HG02678 (cell line): ENCODE data around the gene NCK1.
"Not testable (repeated sequence)": the region's sequence is repeated elsewhere in the genome, so short reads cannot be mapped to it uniquely, and the experiment has no call there.

Experiments used
- ATAC-seq: cut with Tn5 transposase; IDR thresholded peaks from one replicate; pipeline ENCODE4 v1.9.1; 2021; ENCODE audit warnings: mild to moderate bottlenecking, moderate library complexity; ENCODE audit not compliant: unreplicated experiment

Gene NCK1

DNA sequence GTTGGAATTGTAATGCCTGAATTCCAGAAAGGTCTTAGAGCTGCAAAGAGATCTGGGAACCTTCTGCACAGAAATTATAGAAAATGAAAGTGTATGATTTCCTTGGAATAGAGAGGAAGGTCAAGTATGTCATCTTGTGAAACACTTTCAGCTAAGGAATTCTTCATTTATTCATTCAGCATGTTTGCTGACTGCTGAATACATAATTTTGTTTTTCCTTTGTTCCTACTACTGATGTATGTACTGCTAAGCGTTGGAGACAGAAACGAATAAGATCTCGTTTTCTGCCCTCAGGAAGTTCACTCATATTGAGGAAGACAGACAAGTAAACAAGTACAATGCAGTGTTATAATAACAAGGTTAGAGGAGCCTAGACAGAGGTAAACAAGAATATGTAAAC lies 81.4 kb downstream of the NCK1 start:
- ATAC-seq: no peak

DNA sequence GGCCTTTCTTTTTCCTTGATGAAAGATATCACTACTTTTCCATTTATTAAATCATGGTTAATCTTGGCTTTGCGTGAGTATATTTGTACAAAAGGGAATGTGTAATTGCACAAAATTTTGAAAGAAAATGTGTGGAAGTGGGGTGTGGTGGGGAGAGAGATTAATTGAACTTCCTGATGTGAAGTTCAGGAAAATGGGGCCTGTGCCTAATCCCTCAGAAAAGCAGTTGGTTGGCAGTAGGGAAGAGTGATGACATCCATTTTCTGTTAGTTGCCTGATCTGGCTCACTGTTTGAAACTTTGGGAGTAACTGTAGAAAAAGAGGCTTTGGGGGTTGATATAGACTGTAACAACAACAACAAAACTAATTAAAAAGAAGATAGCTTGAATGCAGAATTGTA lies 85.0 kb downstream of the NCK1 start:
- ATAC-seq: no peak

DNA sequence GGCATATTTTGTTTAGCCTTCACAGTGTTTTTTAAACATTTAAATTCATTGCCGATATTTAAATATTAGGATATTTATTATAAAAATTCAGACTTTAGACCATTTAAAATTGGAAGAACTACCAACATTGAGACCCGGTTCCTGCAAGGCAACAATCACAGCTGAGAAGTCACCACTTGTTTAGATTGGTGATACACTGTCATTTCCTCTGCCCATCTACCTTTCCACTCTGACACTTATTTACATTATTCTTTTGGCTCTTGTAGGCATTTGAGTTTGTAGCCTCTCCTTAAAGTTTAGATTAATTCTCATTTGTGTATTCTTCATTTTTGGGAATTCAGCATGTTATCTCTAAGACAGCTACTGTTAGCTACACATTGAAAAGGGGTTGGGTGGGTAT lies 85.5 kb downstream of the NCK1 start:
- ATAC-seq: no peak

DNA sequence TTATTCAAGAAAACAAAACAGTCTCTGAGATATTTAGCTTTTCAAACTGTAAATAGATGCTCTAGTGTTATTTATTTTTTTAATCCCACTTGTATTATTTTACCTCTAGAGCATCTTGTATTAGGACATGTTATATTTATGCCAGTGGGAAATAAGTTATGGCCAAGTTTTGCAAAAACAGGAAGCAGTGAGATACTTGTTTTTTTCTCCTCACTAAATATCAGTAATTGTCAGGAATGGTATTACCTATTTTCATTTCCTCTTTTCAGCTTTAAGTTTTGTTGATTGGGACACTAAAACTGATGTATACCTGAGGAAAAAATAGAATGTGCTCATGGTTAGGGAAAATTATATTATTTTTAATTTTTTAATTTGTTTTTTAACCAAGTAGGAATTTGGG lies 87.1 kb downstream of the NCK1 start:
- ATAC-seq: no peak

DNA sequence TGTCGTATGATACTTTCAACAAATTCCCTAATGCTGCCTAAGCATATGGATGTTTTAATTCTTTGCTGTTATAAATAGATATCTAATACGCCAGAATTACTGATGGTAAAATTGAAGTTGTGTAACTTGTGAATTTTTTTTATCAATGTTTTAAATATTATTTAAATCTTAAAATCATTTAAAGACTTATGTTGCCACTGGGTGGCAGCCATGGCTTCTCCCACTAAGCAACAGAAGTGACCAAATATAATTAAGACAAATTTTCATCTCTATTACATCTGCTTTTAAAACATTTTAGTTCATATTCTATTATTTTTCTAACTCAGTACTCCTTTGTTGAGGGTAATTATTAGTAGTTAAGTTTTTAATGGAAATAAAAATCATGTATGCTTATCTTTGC lies 87.7 kb downstream of the NCK1 start:
- ATAC-seq: no peak

DNA sequence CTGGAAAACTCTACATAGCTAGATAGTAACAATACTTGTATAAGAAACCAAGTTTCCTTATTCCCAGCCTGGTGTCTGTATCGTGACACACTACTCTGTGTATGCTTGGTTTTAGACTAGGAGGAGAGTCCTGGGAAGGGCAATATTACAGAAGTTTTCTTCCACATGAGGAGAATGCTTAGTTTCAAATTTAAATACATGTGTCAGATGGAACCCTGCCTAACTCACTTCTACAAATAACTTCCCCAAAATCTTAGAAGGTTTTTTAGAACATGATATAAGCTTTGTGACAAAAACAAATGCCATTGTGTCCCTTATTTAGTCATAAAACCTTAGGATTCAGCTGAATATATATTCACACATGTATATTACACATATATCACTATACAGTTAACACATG lies 88.6 kb downstream of the NCK1 start:
- ATAC-seq: no peak

DNA sequence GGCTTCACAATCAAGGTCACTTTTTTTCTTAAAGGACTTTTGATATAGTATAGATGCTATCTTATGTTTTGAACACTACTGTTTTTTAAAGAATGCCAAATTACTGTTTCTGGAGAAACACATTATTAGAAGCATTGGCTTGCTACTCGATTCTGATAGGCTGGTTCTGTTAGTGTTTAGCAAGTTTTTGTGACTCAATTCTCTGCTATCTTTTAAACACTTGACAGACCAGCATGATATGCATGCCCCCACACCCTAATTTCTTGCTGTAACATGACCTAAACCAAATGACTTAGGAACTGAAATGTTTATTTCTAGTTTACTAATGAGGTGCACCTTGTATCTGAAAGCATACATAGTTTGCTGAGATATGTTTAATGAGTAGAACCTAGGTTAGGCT lies 90.3 kb downstream of the NCK1 start:
- no peak for ATAC-seq

DNA sequence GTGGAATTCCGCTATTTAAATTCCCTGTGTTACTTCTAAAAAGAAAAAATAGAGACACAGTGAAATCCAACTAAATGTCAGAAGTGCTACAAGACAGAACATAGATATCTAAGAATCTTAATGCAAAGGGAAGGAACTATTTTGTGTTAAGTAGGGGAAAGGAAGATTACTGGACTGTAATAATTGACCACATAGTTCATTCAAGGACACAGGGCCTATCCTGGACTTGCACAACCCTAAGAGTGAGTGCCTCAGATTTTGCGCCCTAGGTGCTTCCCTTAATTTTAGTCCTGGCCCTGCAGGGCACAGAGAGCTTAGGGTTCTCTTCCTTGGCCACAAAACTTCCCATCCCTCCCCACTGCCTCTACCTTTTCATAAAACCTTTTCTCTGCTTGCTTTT lies 92.2 kb downstream of the NCK1 start:
- ATAC-seq: no peak

DNA sequence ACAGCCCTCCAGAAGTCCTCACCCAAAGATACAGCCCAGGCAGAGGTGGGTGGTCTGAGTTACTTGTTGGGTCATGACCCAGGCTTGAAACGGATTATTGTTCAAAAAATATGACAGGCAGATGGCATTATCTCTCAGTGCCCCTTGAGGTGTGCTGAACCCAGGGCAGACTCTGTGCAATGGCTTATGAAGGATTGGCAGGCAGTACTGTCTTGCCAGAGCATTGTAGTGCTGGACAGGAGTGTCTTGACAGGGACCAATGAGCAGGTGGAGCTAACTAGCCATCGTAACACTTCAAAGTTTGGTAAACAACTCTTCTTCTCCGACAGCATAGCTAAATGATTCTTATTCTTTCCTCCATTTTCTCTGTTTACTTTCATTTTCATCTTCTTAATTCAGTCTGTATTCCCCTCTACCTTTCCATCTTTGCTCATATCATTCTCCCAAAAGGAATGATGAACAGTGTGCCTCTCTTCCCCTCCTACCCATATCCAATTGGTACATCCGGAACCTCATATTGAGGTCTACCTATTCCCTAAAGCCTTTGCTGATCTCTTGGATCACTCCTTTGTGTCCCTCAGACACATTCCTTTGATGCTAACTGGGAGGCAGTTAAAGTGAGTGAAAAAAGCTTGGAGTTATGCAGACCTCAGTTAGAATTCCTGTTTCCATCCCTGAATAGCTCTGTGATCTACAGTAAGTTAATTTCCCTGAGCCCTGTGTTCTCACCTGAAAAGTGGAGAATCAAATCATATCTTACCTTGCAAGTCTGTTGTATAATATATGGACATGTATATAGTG lies 93.2 kb downstream of the NCK1 start:
- ATAC-seq: no peak

DNA sequence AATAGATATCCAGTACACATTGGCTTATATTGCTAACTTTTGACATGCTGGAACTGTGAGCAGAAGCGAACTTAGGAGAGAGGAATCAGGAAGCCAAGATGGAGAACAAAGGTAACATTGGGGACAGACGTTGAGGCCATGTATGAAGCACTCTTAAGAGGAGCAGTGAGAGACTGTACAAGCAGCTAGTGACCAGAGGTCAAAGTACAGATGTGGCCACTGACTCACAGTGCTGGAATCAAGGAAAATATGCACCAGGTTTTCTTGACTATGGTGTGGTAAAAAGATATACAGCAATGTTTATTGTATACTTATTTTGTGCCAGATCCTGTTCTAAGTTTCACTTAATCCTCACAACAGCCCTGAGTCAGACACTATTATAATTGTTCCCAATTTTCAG lies 93.8 kb downstream of the NCK1 start:
- ATAC-seq: no peak

DNA sequence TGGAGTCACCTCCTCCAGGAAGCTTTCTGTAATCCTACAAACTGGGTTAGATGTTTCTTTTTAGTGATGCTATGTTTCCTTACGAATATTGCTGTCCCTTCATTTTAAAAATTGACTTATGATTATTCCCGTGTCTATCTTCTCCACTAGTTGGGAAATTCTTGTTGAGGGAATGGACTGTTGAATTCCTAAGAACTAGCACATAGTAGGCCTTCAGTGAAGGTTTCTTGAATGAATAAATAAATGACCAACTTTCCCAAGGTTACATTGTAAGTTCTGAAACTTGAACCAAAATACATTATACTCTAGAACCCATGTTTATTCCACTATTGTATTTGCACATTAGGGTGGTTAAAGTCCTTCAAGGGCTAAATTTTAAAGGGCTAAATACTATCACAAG lies 95.0 kb downstream of the NCK1 start:
- ATAC-seq: no peak

DNA sequence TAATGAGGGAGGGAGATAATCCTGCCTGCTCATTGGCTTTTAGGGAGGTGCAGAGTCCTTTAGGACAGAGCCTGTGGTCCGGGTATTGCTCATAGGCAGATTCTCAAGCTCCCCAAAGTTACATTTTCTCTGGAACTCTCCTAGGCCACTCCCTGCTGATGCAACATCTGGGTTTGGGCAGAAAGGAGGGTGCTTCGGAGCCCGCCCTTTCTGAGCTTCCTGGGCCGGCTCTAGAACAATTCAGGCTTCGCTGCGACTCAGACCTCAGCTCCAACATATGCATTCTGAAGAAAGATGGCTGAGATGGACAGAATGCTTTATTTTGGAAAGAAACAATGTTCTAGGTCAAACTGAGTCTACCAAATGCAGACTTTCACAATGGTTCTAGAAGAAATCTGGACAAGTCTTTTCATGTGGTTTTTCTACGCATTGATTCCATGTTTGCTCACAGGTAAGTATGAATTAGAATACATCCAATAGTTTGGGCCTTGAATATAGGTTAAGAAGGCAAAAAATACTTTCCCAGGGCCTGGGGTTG lies 95.8 kb downstream of the NCK1 start, which contains the start of gene IL20RB:
IL20RB (plus strand) TSS at position 233 of the 538 bp plus-strand sequence; CDS start at position 364, 131 bp downstream.
- ATAC-seq: no peak

DNA sequence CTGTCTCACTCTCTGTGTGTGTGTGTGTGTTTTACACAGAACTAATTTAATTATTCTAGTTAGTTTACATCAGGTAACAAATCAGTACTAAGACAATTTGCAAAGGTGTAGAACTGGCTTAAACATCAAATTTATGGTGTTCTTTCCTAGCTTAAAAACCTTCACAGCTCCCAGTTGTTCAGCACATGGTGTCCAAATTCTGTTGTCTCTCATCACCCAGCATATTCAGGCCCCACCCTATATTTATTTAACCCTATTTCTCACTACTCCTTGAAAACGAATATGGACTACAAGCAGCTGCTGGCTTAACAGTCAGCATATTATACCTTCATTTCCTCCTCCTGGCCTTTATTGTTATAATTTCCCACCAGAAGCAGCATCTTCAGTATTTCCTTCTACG lies 96.9 kb downstream of the NCK1 start:
- ATAC-seq: no peak

DNA sequence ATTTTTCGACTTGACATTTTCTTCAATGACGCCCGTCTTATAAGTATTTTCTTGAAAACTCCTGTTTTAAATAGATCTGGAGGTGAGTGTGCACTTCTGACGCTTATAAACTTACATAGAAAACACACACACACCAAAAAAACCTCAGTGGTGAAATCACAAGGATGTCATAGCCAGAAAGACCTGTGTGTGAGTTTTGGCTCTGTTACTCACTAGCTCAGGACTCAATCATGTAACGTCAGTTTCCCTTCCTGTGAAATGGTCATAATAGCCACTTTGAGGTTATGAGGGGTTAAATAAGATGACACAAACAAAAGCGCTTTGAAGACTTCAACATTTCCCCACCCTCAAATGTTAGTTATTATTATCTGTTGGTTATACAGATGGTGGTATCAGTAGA lies 97.6 kb downstream of the NCK1 start:
- ATAC-seq: no peak

DNA sequence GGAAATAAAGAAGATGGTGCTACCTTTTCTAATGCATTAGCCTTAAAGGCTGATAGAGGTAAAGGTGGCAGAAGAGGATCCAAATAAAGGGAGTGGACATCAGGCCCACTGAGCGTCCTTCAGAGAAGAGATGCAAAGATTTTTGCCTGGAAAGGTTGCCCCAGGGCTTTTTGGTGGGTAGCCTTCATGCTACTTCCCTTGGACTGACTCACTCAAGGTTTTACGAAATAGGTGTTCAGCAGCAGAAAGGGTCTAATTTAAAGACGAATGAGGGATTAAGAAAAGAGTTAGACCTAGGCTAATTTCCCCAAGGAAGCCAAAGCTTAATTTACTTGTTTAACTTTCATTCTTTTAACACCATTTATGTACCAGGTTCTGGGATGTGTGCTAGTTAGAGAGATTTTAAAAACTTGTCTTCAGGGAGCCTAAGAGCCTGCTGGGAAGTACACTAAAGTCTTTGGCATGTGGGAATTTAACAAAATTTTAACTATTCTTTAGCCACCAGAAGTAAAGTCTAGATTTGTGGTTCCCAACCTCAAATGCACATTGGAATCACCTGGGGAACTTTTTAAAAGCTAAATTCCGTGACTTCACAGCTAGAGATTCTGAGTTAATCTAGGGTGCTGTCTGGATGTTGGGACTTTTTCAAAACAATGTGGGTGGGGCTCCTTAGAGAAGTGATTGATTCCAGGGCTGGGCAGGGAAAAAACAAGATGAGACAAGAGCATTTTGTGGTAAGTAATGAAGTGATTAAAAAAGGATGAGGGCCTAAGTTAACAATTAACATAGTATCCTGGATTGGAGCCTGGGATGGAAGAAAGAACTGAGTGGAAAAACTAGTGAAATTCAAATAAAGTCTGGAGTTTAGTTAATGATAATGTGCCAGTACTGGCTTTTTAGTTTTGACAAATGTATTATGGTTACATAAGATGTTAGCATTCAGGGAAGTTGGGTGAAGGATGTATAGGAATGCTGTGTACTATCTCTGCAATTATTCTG lies 99.1 kb downstream of the NCK1 start:
- no peak for ATAC-seq

DNA sequence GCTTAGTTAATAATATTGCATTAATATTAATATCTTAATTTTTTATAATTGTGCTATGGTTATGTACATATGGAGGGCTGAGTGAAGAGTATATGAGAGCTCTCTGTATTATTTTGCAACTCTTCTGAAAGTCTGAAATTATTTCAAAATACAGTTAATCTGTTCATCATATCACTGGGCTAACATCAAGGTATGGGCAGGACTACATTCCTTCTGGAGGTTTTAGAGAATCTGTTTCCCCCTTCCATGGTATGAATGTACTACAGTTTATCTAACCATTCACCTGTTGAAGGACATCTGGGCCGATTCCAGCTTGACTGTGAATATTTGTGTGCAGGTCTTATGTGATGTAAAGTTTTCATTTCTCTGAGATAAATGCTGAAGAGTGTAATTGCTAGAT lies 100.9 kb downstream of the NCK1 start:
- no peak for ATAC-seq

DNA sequence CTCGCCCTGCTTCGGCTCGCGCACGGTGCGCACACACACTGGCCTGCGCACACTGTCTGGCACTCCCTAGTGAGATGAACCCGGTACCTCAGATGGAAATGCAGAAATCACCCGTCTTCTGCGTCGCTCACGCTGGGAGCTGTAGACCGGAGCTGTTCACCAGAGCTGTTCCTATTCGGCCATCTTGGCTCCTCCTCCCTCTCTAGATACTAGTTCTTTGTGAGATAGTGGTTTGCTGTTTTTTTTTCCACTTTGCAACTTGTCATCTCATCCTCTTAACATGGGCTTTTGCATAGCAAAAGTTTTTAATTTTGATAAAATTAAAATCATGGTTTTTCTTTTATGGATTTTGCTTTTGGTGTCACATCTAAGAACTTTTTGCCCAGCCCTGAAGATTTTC lies 107.5 kb downstream of the NCK1 start:
- not testable (repeated sequence) for ATAC-seq

DNA sequence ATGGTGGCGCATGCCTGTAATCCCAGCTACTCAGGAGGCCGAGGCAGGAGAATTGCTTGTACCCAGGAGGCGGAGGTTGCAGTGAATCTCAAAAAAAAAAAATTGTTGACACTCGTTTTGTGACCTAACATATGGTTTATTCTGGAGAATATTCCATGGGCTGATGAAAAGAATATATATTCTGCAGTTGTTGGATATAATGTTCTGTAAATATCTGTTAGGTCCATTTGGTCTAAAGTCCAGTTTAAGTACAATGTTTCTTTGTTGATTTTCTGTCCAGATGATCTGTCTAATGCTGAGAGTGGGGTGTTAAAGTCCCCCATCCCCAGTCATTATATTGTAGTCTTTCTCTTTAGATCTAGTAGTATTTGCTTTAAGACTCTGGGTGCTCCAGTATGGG lies 111.3 kb downstream of the NCK1 start:
- no peak for ATAC-seq

DNA sequence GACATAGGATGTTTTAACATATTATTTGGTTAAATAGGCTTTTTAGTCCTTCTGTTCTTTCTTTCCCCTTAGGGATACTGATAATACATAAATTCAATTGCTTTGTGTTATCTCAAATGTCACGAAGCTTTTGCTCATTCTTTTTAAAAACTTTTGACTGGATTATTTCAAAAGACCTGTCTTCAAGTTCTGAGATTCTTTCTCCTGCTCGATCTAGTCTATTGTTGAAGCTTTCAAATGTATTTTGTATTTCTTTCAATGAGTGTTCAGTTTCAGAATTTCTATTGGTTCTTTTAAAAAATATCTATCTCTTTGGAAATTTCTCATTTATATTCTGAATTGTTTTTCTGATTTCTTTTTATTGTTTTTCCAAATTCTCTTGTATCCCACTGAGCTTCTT lies 112.7 kb downstream of the NCK1 start:
- no peak for ATAC-seq

DNA sequence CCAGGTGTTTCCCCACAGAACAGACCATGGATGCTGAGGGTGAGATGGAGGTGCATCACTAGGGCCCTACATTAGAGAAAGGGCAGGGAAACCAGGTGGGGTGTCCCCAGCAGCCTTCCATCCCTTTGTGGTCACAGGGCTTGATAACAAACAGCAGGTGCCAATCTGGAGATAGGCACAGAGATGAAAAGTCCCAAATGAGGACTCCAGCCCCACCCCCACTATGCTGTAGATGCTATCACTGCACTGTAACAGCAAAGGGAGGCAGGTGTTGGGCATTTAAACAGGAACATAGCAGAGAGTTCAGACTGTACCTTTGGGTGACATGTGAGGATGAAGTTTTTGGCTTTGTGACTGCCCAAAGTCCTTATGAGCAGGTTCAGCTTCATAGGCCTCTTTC lies 117.2 kb downstream of the NCK1 start:
- ATAC-seq: no peak

DNA sequence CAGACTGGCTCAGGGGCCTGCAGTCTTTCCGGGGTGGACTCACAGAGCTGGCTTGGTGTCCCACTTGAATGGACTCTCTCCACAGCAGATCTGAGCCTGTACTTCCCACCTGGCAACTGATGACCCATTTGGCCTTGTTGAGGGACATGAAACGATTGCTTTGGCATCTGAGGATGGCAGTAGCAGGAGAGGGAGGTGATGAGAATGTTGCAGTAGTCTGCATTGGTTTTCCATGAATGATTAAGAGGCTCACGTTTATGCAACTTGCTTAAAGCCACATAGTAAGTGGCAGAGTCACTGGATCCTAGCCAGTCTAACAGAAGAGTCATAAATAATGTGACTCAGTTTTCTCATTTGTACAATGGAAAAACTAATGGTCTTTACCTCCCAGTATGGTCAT lies 117.7 kb downstream of the NCK1 start:
- ATAC-seq: no peak

DNA sequence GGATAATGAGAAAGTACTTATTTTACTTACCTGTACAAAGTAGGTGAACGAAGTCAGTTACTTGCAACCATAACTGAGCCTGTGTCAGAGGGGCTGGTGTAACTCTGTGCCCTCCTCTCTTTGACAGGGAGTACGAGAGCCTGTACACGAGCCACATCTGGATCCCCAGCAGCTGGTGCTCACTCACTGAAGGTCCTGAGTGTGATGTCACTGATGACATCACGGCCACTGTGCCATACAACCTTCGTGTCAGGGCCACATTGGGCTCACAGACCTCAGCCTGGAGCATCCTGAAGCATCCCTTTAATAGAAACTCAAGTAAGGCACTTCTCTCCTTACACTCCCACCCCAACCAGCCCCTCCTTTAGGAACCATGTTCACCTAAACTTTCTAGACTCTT lies 120.0 kb downstream of the NCK1 start:
- no peak for ATAC-seq
